B cell (primary cell): ENCODE results near the gene RPH3AL. TPM values are rescaled to one million over a fixed set of nuclear protein-coding genes. Genes with fewer than 3 reads are reported as not detected.
"Not testable (repeated sequence)": the region's sequence is repeated elsewhere in the genome, so short reads cannot be mapped to it uniquely, and the experiment has no call there.

ENCODE experiments used
- ATAC-seq: fragments of 200-7000 bp; cut with Tn5 transposase; one replicate; pipeline ENCODE4 v1.10.0; 2021; ENCODE audit warnings: low read depth, mild to moderate bottlenecking, moderate number of reproducible peaks, moderate library complexity
- CTCF ChIA-PET: fragments of 350-600 bp; sonication (Branson Sonifier 250); formaldehyde crosslinking; loops from one replicate; lab custom pipeline; 2021; ENCODE audit warnings: antibody characterized with exemption, inconsistent platforms; lab: Charles Lee
- POLR2A ChIA-PET: fragments of 350-600 bp; sonication (Branson Sonifier 250); formaldehyde crosslinking; loops from one replicate; lab custom pipeline; 2021; ENCODE audit warnings: antibody characterized with exemption; lab: Charles Lee
- DNase-seq: peaks from one replicate; pipeline ENCODE4 v3.0.0; 2013
- H2AFZ ChIP-seq: 2 replicates; pipeline ENCODE4 v1.6.1; 2012; ENCODE audit warnings: mild to moderate bottlenecking, low read depth, low read length; ENCODE audit not compliant: insufficient read depth, poor library complexity, severe bottlenecking
- H3K27ac ChIP-seq, 2 donors: 1 replicate in 1 of 2; 2 replicates in 1 of 2; pipeline ENCODE4 v1.5.1; 2012 to 2013; ENCODE audit warnings: low read length in 2 of 2, mild to moderate bottlenecking in 2 of 2, moderate library complexity in 1 of 2
- H3K27me3 ChIP-seq, 4 experiments: fragments of 200-600 bp in 1 of 4; sonication (generic) in 1 of 4; replicated peaks in 1 of 4; 1 replicate in 2 of 4; 2 replicates in 2 of 4; pipeline versions ENCODE4 v1.6.1 to v1.7.0; 2013 to 2016; ENCODE audit warnings: low read length in 3 of 4, mild to moderate bottlenecking in 2 of 4, mixed read lengths in 1 of 4, moderate library complexity in 1 of 4; ENCODE audit not compliant: insufficient read depth in 4 of 4, control insufficient read depth in 3 of 4; ENCODE audit errors: control extremely low read depth in 1 of 4
- H3K36me3 ChIP-seq, 2 experiments: replicated peaks in 1 of 2; 1 replicate in 1 of 2; 2 replicates in 1 of 2; pipeline versions ENCODE4 v1.6.1 to v1.7.1; 2013; ENCODE audit warnings: low read length in 1 of 2; ENCODE audit not compliant: insufficient read depth in 2 of 2, control insufficient read depth in 1 of 2; ENCODE audit errors: control extremely low read depth in 1 of 2, extremely low read depth in 1 of 2
- H3K4me1 ChIP-seq, 2 donors: fragments of 200-600 bp in 1 of 2; sonication (generic) in 1 of 2; 1 replicate in 1 of 2; 2 replicates in 1 of 2; pipeline versions ENCODE4 v1.5.1 to v1.6.1; 2013 to 2017; ENCODE audit warnings: low read length in 2 of 2; ENCODE audit not compliant: control insufficient read depth in 2 of 2, insufficient read depth in 2 of 2
- H3K4me2 ChIP-seq: replicated peaks from 2 replicates; pipeline ENCODE3; 2012; ENCODE audit warnings: mild to moderate bottlenecking, low read depth, low read length; ENCODE audit not compliant: poor library complexity, severe bottlenecking
- H3K4me3 ChIP-seq, 5 experiments: fragments of 200-600 bp in 1 of 5; sonication (generic) in 1 of 5; 1 replicate in 3 of 5; 2 replicates in 2 of 5; pipeline versions ENCODE4 v1.5.1 to v1.7.0; 2011 to 2016; ENCODE audit warnings: low read length in 4 of 5, mild to moderate bottlenecking in 4 of 5, low read depth in 2 of 5, control low read depth in 1 of 5, moderate library complexity in 1 of 5; ENCODE audit not compliant: insufficient read depth in 1 of 5; ENCODE audit errors: control extremely low read depth in 1 of 5, extremely low read depth in 1 of 5
- H3K79me2 ChIP-seq: fragments of 200-600 bp; sonication (generic); one replicate; pipeline ENCODE4 v1.6.0; 2016; ENCODE audit warnings: low read length; ENCODE audit not compliant: control insufficient read depth, insufficient read depth
- H3K9ac ChIP-seq: fragments of 200-600 bp; sonication (generic); 2 replicates; pipeline ENCODE4 v1.6.1; 2017; ENCODE audit warnings: mild to moderate bottlenecking, low read length, moderate library complexity
- H3K9me3 ChIP-seq, 3 donors: one replicate each; pipeline versions ENCODE4 v1.6.1 to v1.7.1; 2013; ENCODE audit warnings: low read length in 2 of 3; ENCODE audit not compliant: control insufficient read depth in 2 of 3, insufficient read depth in 1 of 3; ENCODE audit errors: control extremely low read depth in 1 of 3
- H4K20me1 ChIP-seq: 2 replicates; pipeline ENCODE4 v1.6.0; 2012; ENCODE audit warnings: mild to moderate bottlenecking, low read length; ENCODE audit not compliant: insufficient read depth, control insufficient read depth, poor library complexity, severe bottlenecking
- H3K27ac Mint-ChIP-seq: one replicate; pipeline ENCODE4 v1.8.0; 2021; ENCODE audit warnings: mixed read lengths
- H3K27me3 Mint-ChIP-seq: one replicate; pipeline ENCODE4 v1.8.0; 2021; ENCODE audit warnings: mixed read lengths
- H3K4me1 Mint-ChIP-seq: one replicate; pipeline ENCODE4 v1.8.0; 2021; ENCODE audit warnings: mixed read lengths
- H3K4me3 Mint-ChIP-seq: one replicate; pipeline ENCODE4 v1.8.0; 2021; ENCODE audit warnings: mixed read lengths
- H3K9me3 Mint-ChIP-seq: one replicate; pipeline ENCODE4 v1.8.0; 2022; ENCODE audit warnings: mixed read lengths; ENCODE audit not compliant: insufficient read depth
- CTCF ChIP-seq: fragments of 200-600 bp; IDR thresholded peaks from one replicate; pipeline ENCODE4 v1.8.0; 2022; ENCODE audit warnings: antibody characterized with exemption, mild to moderate bottlenecking
- EZH2 ChIP-seq: IDR thresholded peaks from 2 replicates; pipeline ENCODE4 v1.6.1; 2012; ENCODE audit warnings: borderline replicate concordance, low read depth, mild to moderate bottlenecking, moderate library complexity, low read length; ENCODE audit not compliant: insufficient read depth, poor library complexity, severe bottlenecking
- WGBS: methylation state at CpG from one replicate; pipeline ENCODE4 v1.1.5; 2013; ENCODE audit warnings: missing lambda C conversion rate; ENCODE audit not compliant: insufficient coverage; 5-methylcytosine and 5-hydroxymethylcytosine counted together
- intact Hi-C: fragments of 100-400 bp; cut with micrococcal nuclease; formaldehyde crosslinking; loops from one replicate; pipeline ENCODE4 v1.10.0; 2022
- polyA plus RNA-seq: library from polyadenylated mRNA; depleted of rRNA; stranded (reverse); fragments of >200 nt; gene quantifications from 2 replicates; pipeline ENCODE4 v1.2.3, GENCODE V29; 2012
- total RNA-seq, 2 donors: library from RNA; stranded (reverse); fragments of 120-200 nt in 1 of 2; gene quantifications; 1 replicate in 1 of 2; 2 replicates in 1 of 2; pipeline versions ENCODE4 v1.2.3 to v1.2.4, GENCODE V29; 2013 to 2022

RPH3AL gene
- total and polyA plus RNA-seq, 2 donors (not counting 1 experiment from before 2014, with no cell fraction given) = 10.8 to 13.3 TPM

DNA sequence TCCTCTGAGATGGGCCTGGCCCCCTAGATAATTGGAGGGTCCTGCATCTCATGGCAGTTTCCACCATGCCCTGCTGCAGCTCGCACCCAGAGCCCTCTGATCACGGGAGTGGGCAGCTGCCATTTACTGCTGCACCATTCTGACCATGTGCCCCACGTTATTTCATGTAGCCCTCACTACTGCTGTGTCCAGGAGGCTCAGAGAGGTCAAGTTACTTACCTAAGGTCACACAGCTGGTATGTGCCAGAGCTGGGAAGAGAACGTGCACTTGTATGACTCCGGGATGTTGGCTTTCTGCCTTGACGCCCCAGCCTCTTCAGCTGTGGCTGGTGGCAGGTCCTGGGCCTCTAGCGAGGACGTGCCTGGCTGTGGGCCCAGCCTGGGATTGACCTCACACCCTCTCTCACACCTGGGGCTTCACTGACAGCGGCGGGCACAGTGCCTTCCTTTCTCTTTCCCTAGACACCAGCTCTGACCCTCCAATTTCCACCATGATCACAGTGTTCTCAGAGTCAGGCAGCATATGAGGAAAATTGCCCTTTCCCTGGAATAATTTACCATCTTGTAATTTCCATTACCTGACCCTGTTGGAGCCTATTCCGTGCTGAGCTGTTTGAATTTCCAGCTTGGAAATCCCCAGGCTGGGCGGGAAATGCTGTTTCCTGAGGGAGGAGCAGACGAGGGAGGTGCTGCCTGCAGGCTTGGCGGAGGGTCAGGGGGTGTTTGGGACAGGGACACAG is 152.6 kb downstream of the RPH3AL start:
- Histone ChIP-seq H3K9ac (no peak overlapping the region), H3K9me3 (peaks cover 0 to 8% (median 0%) of the 10 kb centered on the region in 3 donors), H3K36me3 (no peaks in the 10 kb centered on the region), H4K20me1 (no peaks in the 10 kb centered on the region), H3K27ac (no peak overlapping the region), H3K4me3 (no peak overlapping the region), H3K27me3 (peaks cover 0 to 24% (median 0%) of the 10 kb centered on the region in 4 experiments), H3K4me2 (no peak overlapping the region), H2AFZ (no peak overlapping the region), H3K79me2 (no peaks in the 10 kb centered on the region), H3K4me1 (no peaks in the 10 kb centered on the region)
- ChIA-PET POLR2A (no interaction called here), CTCF (no interaction called here)
- H3K27ac Mint-ChIP-seq = no peak overlapping the region
- DNase-seq (no peak), ATAC-seq (no peak)
- H3K9me3 Mint-ChIP-seq = no peaks in the 10 kb centered on the region
- WGBS = 80% methylated on average over 14 of the region's 14 CpGs
- H3K27me3 Mint-ChIP-seq = peaks cover 19% of the 10 kb centered on the region
- TF ChIP-seq EZH2 (no peak), CTCF (no peak)
- no peaks in the 10 kb centered on the region for H3K4me1 Mint-ChIP-seq
- H3K4me3 Mint-ChIP-seq = no peak overlapping the region
- intact Hi-C loops = no loop called here

DNA sequence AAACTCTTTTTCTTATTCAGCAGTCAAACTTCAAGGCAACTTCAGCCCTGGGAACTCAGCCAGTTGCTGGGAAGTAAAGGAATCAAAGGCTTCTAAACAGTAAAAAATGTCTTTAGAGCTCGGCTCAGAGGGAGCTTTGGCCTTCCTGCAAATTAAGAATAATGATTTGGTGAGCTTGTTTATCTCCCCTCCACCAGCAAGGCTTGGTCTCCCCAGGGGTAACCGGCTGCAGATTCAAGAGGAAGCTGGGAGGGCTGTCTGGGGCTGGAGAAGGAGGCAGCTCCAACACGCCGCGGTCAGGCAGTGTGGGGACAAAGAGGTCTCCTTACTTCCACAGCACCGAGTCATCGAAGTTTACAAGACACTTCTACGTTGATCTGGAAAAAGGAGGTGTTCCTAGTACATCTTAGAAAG is 153.4 kb downstream of the RPH3AL start:
- peaks cover 19% of the 10 kb centered on the region for H3K27me3 Mint-ChIP-seq
- Histone ChIP-seq H3K4me1 (no peaks in the 10 kb centered on the region), H3K9me3 (peaks cover 0 to 8% (median 0%) of the 10 kb centered on the region in 3 donors), H3K4me3 (no peak overlapping the region), H2AFZ (no peak overlapping the region), H3K9ac (no peak overlapping the region), H3K36me3 (no peaks in the 10 kb centered on the region), H3K4me2 (no peak overlapping the region), H4K20me1 (no peaks in the 10 kb centered on the region), H3K27me3 (peaks cover 0 to 24% (median 0%) of the 10 kb centered on the region in 4 experiments), H3K27ac (no peak overlapping the region), H3K79me2 (no peaks in the 10 kb centered on the region)
- ChIA-PET POLR2A (no interaction called here), CTCF (no interaction called here)
- intact Hi-C loops = no loop called here
- H3K27ac Mint-ChIP-seq = no peak overlapping the region
- DNase-seq (no peak), ATAC-seq (no peak)
- TF ChIP-seq EZH2 (no peak), CTCF (no peak)
- H3K9me3 Mint-ChIP-seq = no peaks in the 10 kb centered on the region
- no peaks in the 10 kb centered on the region for H3K4me1 Mint-ChIP-seq
- H3K4me3 Mint-ChIP-seq = no peak overlapping the region
- no CpG with 5 or more reads among the region's 8 CpGs for WGBS

GRCh38 chr17:198225-198624 is 154.4 kb downstream of the RPH3AL start:
- H3K9me3 ChIP-seq, H4K20me1 ChIP-seq, H3K27ac ChIP-seq, H3K4me1 Mint-ChIP-seq, ATAC-seq, H3K4me3 Mint-ChIP-seq, POLR2A ChIA-PET, H3K36me3 ChIP-seq, DNase-seq, H3K9me3 Mint-ChIP-seq, H3K27ac Mint-ChIP-seq, H3K9ac ChIP-seq, CTCF ChIA-PET, intact Hi-C loops, H3K79me2 ChIP-seq, H3K4me3 ChIP-seq, H3K4me2 ChIP-seq, H2AFZ ChIP-seq, H3K4me1 ChIP-seq: not testable (repeated sequence)
- 94% methylated on average over 14 of the region's 15 CpGs for WGBS
- peaks cover 0 to 24% (median 0%) of the 10 kb centered on the region in 4 experiments for H3K27me3 ChIP-seq
- H3K27me3 Mint-ChIP-seq = peaks cover 19% of the 10 kb centered on the region
